Parathyroid adenoma (tissue), 2 donors: Measurements from ENCODE around the gene MINDY4.

Experiments
- H2AFZ ChIP-seq: fragments of 300-600 bp; sonication (generic); one replicate; pipeline ENCODE4 v1.7.0; 2017; ENCODE audit warnings: antibody characterized with exemption, mild to moderate bottlenecking
- H3K27ac ChIP-seq: fragments of 300-600 bp; sonication (generic); one replicate; pipeline ENCODE4 v1.7.0; 2017
- H3K27me3 ChIP-seq: fragments of 300-600 bp; sonication (generic); one replicate; pipeline ENCODE4 v1.7.0; 2017; ENCODE audit warnings: low read length; ENCODE audit not compliant: control insufficient read depth, insufficient read depth
- H3K36me3 ChIP-seq: fragments of 300-600 bp; sonication (generic); one replicate; pipeline ENCODE4 v1.7.0; 2017; ENCODE audit warnings: low read length; ENCODE audit not compliant: control insufficient read depth, insufficient read depth
- H3K4me1 ChIP-seq: fragments of 300-600 bp; sonication (generic); one replicate; pipeline ENCODE4 v1.7.0; 2017; ENCODE audit warnings: control low read depth
- H3K4me2 ChIP-seq: fragments of 300-600 bp; sonication (generic); one replicate; pipeline ENCODE4 v1.7.0; 2017; ENCODE audit warnings: low read length
- H3K4me3 ChIP-seq: fragments of 300-600 bp; sonication (generic); one replicate; pipeline ENCODE4 v1.7.0; 2017; ENCODE audit warnings: low read depth, low read length
- H3K79me2 ChIP-seq: fragments of 300-600 bp; sonication (generic); one replicate; pipeline ENCODE4 v1.7.0; 2017; ENCODE audit warnings: control low read depth
- H3K9ac ChIP-seq: fragments of 300-600 bp; sonication (generic); one replicate; pipeline ENCODE4 v1.7.0; 2017; ENCODE audit warnings: mild to moderate bottlenecking
- H3K9me3 ChIP-seq: fragments of 300-600 bp; sonication (generic); one replicate; pipeline ENCODE4 v1.7.0; 2017; ENCODE audit warnings: low read length; ENCODE audit not compliant: control insufficient read depth
- TF ChIP-seq, protein P1 (sequence below): fragments of 300-600 bp; sonication (generic); IDR thresholded peaks from one replicate; pipeline ENCODE4 v1.7.0; 2017; ENCODE audit warnings: antibody characterized with exemption, mild to moderate bottlenecking
- donor health status: primary hyperparathyroidism.

Gene MINDY4

GRCh38 chr7:30835396-30835915 is 64.2 kb downstream of the MINDY4 start:
- Histone ChIP-seq H3K36me3 (no peaks in the 10 kb centered on the region), H3K4me3 (no peak overlapping the region), H3K4me1 (no peaks in the 10 kb centered on the region), H3K4me2 (no peak overlapping the region), H3K27me3 (no peaks in the 10 kb centered on the region), H3K9ac (no peak overlapping the region), H3K9me3 (no peaks in the 10 kb centered on the region), H3K27ac (no peak overlapping the region), H3K79me2 (no peaks in the 10 kb centered on the region), H2AFZ (no peak overlapping the region)
- TF ChIP-seq, protein P1, sequence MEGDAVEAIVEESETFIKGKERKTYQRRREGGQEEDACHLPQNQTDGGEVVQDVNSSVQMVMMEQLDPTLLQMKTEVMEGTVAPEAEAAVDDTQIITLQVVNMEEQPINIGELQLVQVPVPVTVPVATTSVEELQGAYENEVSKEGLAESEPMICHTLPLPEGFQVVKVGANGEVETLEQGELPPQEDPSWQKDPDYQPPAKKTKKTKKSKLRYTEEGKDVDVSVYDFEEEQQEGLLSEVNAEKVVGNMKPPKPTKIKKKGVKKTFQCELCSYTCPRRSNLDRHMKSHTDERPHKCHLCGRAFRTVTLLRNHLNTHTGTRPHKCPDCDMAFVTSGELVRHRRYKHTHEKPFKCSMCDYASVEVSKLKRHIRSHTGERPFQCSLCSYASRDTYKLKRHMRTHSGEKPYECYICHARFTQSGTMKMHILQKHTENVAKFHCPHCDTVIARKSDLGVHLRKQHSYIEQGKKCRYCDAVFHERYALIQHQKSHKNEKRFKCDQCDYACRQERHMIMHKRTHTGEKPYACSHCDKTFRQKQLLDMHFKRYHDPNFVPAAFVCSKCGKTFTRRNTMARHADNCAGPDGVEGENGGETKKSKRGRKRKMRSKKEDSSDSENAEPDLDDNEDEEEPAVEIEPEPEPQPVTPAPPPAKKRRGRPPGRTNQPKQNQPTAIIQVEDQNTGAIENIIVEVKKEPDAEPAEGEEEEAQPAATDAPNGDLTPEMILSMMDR: no peak

DNA sequence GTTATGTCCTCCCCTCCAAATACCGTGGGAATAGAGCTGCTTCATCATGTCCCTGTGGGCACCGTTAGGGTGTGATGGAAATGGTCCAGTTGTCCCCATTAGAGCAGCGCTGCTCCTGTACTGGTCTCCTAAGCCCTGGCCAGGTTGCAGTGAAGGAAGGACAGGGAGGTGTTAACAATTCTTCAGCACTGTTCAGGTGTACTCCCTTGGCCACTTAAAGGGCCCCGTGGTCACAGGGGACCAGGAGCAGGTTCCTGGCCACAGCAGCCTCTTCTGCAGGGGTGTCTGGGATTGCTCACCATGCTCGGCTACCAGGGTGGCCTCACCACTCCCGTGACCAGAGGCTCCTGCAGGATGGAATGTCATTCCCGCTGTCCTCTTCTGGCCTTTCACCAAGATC is 65.8 kb downstream of the MINDY4 start:
- H3K9ac ChIP-seq: no peak overlapping the region
- no peaks in the 10 kb centered on the region for H3K79me2 ChIP-seq
- H3K27me3 ChIP-seq: no peaks in the 10 kb centered on the region
- TF ChIP-seq, protein P1: no peak
- H3K4me2 ChIP-seq: no peak overlapping the region
- H3K9me3 ChIP-seq: no peaks in the 10 kb centered on the region
- H3K4me3 ChIP-seq: no peak overlapping the region
- H2AFZ ChIP-seq: no peak overlapping the region
- H3K27ac ChIP-seq: no peak overlapping the region
- H3K4me1 ChIP-seq: no peaks in the 10 kb centered on the region
- no peaks in the 10 kb centered on the region for H3K36me3 ChIP-seq

DNA sequence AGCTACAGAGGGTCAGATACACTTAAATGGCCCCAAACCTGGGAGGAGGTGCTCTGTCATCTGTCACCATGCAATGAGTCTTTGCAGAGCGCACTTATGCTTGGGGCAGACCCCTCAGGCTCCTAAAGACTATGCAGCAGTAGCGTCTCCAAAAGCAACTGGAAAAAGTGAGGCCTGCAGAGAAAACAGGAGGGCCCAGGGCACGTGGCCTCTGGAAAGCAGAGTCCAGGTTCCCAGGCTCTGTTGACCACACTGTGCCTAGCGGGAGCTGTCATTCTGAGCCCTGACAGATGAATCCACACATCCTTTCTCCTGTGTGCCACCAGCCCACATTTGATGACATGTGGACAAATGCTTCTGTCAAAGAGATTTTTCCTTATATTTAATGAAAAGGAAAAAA is 66.4 kb downstream of the MINDY4 start:
- H3K9me3 ChIP-seq: no peaks in the 10 kb centered on the region
- no peak overlapping the region for H3K4me3 ChIP-seq
- TF ChIP-seq, protein P1: no peak
- no peaks in the 10 kb centered on the region for H3K27me3 ChIP-seq
- no peaks in the 10 kb centered on the region for H3K4me1 ChIP-seq
- H3K27ac ChIP-seq: no peak overlapping the region
- H3K36me3 ChIP-seq: no peaks in the 10 kb centered on the region
- no peak overlapping the region for H3K4me2 ChIP-seq
- no peak overlapping the region for H2AFZ ChIP-seq
- H3K79me2 ChIP-seq: no peaks in the 10 kb centered on the region
- no peak overlapping the region for H3K9ac ChIP-seq

DNA sequence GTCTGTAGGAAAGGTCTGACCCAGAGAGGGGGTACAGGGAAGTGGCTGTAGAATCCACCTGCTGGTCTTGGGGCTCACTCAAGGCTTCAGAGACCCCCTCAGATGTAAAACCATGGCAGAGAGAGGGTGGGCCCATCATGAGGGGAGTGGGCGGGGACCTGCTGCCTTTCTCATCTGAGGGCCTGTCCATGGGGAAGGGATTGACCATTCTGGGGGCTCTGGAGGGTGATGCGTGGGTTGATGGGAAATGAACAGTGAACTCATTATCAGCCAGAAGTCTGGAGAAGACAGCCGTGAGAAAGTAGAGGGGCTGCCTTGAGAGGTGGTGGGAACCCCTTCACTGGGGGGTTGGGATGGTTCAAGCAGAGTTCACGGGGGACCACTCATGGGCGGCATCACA is 66.8 kb downstream of the MINDY4 start:
- Histone ChIP-seq H3K79me2 (no peaks in the 10 kb centered on the region), H2AFZ (no peak overlapping the region), H3K9ac (no peak overlapping the region), H3K27ac (no peak overlapping the region), H3K4me3 (no peak overlapping the region), H3K36me3 (no peaks in the 10 kb centered on the region), H3K4me1 (no peaks in the 10 kb centered on the region), H3K4me2 (no peak overlapping the region), H3K27me3 (no peaks in the 10 kb centered on the region), H3K9me3 (no peaks in the 10 kb centered on the region)
- TF ChIP-seq, protein P1: no peak
